Neural cell (in vitro differentiated cells): ENCODE measurements around the gene XXYLT1. TPM values are rescaled to one million over a fixed set of nuclear protein-coding genes. Genes with fewer than 3 reads are reported as not detected.
"Not testable (repeated sequence)": the region's sequence is repeated elsewhere in the genome, so short reads cannot be mapped to it uniquely, and the experiment has no call there.

Experiments used
- H2AFZ ChIP-seq: fragments of 200-600, 300-800 bp; sonication (generic), shearing (Covaris generic); 2 replicates; pipeline ENCODE4 v1.6.0; 2014; ENCODE audit warnings: low read depth, mild to moderate bottlenecking, antibody characterized with exemption, low read length, moderate library complexity
- H3F3A ChIP-seq: fragments of 200-600 bp; shearing (Covaris generic); 2 replicates; pipeline ENCODE4 v1.6.1; 2016; ENCODE audit warnings: mild to moderate bottlenecking, moderate library complexity, mixed read lengths, antibody characterized with exemption, low read length; ENCODE audit not compliant: insufficient read depth, poor library complexity, severe bottlenecking
- H3K27ac ChIP-seq: fragments of 200-600, 300-800 bp; sonication (generic), shearing (Covaris generic); 2 replicates; pipeline ENCODE4 v1.5.1; 2014; ENCODE audit warnings: mild to moderate bottlenecking, low read length, moderate library complexity
- H3K27me3 ChIP-seq: fragments of 300-800, 200-600 bp; sonication (generic), shearing (Covaris generic); 2 replicates; pipeline ENCODE4 v1.6.0; 2014; ENCODE audit warnings: mild to moderate bottlenecking, low read depth, low read length, moderate library complexity; ENCODE audit not compliant: insufficient read depth
- H3K36me3 ChIP-seq: fragments of 300-800, 200-600 bp; sonication (generic), shearing (Covaris generic); 2 replicates; pipeline ENCODE4 v1.5.1; 2014; ENCODE audit warnings: mild to moderate bottlenecking, antibody characterized with exemption, low read length, moderate library complexity; ENCODE audit not compliant: insufficient read depth
- H3K4me2 ChIP-seq: fragments of 300-800, 200-600 bp; sonication (generic), shearing (Covaris generic); 2 replicates; pipeline ENCODE4 v1.6.0; 2014; ENCODE audit warnings: mild to moderate bottlenecking, low read length
- H3K4me3 ChIP-seq: fragments of 300-800, 200-600 bp; sonication (generic), shearing (Covaris generic); 2 replicates; pipeline ENCODE4 v1.5.1; 2014; ENCODE audit warnings: mild to moderate bottlenecking, low read length, moderate library complexity
- H3K79me2 ChIP-seq: fragments of 200-600 bp; shearing (Covaris generic); replicated peaks from 2 replicates; pipeline ENCODE4 v1.6.0; 2014; ENCODE audit warnings: mild to moderate bottlenecking, low read length, moderate library complexity; ENCODE audit not compliant: insufficient read depth
- H3K9ac ChIP-seq: fragments of 300-800, 200-600 bp; sonication (generic), shearing (Covaris generic); 2 replicates; pipeline ENCODE4 v1.6.1; 2016; ENCODE audit warnings: mild to moderate bottlenecking, low read length, mixed read lengths
- H3K9me2 ChIP-seq: fragments of 200-600 bp; shearing (Covaris generic); 2 replicates; pipeline ENCODE4 v1.6.1; 2016; ENCODE audit warnings: mild to moderate bottlenecking, low read length, mixed read lengths; ENCODE audit not compliant: insufficient read depth
- H3K9me3 ChIP-seq: fragments of 200-600, 300-800 bp; sonication (generic), shearing (Covaris generic); 2 replicates; pipeline ENCODE4 v1.6.1; 2016; ENCODE audit warnings: mild to moderate bottlenecking, mixed run types, low read length, moderate library complexity, mixed read lengths
- H4K20me1 ChIP-seq: fragments of 200-600 bp; shearing (Covaris generic); 2 replicates; pipeline ENCODE4 v1.6.1; 2016; ENCODE audit warnings: mild to moderate bottlenecking, mixed run types; ENCODE audit not compliant: insufficient read depth
- CTCF ChIP-seq: fragments of 450-650 bp; IDR thresholded peaks from 2 replicates; pipeline ENCODE4 v1.5.1; 2014; ENCODE audit warnings: antibody characterized with exemption, mild to moderate bottlenecking, moderate library complexity; ENCODE audit not compliant: poor library complexity, severe bottlenecking
- EP300 ChIP-seq: fragments of 450-650 bp; conservative IDR thresholded peaks from 2 replicates; pipeline ENCODE4 v1.6.1; 2014; ENCODE audit warnings: antibody characterized with exemption, mild to moderate bottlenecking, moderate library complexity; ENCODE audit not compliant: poor library complexity, severe bottlenecking
- EZH2 ChIP-seq: fragments of 200-600, 300-800 bp; shearing (Covaris generic), sonication (generic); IDR thresholded peaks from 2 replicates; pipeline ENCODE4 v1.6.1; 2014; ENCODE audit warnings: antibody characterized with exemption, low read length, borderline replicate concordance, mild to moderate bottlenecking; ENCODE audit not compliant: insufficient read depth, poor library complexity, severe bottlenecking
- MXI1 ChIP-seq: fragments of 450-650 bp; conservative IDR thresholded peaks from 2 replicates; pipeline ENCODE4 v1.6.1; 2014; ENCODE audit warnings: antibody characterized with exemption, mild to moderate bottlenecking; ENCODE audit not compliant: poor library complexity, severe bottlenecking
- POLR2AphosphoS5 ChIP-seq: IDR thresholded peaks from 2 replicates; pipeline ENCODE4 v1.6.1; 2012
- RAD21 ChIP-seq: fragments of 450-650 bp; conservative IDR thresholded peaks from 2 replicates; pipeline ENCODE4 v1.6.1; 2014; ENCODE audit warnings: antibody characterized with exemption, mild to moderate bottlenecking, moderate library complexity
- REST ChIP-seq: IDR thresholded peaks from 2 replicates; pipeline ENCODE4 v1.6.1; 2012; ENCODE audit warnings: borderline replicate concordance
- SMC3 ChIP-seq: fragments of 450-650 bp; conservative IDR thresholded peaks from 2 replicates; pipeline ENCODE4 v1.6.1; 2014; ENCODE audit warnings: antibody characterized with exemption, mild to moderate bottlenecking, moderate library complexity; ENCODE audit not compliant: poor library complexity
- TAF1 ChIP-seq: IDR thresholded peaks from 2 replicates; pipeline ENCODE4 v1.6.1; 2012; ENCODE audit warnings: low read depth
- polyA plus RNA-seq: library from polyadenylated mRNA; depleted of rRNA; stranded (reverse); fragments of >200 nt; gene quantifications from 2 replicates; pipeline ENCODE4 v1.2.3, GENCODE V29; 2014

The XXYLT1 gene
- polyA plus RNA-seq, 1 donor from 2014 or later: 25.4 TPM

- H3K27me3 ChIP-seq: no peaks in the 10 kb centered on the region
- H4K20me1 ChIP-seq: no peaks in the 10 kb centered on the region
- H3K4me2 ChIP-seq: no peak overlapping the region
- TF ChIP-seq EZH2: no peak
- no peak for TF ChIP-seq CTCF
- no peak for TF ChIP-seq EP300
- no peak for TF ChIP-seq REST
- no peak for TF ChIP-seq SMC3
- TF ChIP-seq MXI1: no peak
- TF ChIP-seq POLR2AphosphoS5: no peak
- TF ChIP-seq RAD21: no peak
- TF ChIP-seq TAF1: no peak
- no peaks in the 10 kb centered on the region for H3K9me2 ChIP-seq
- H3K9ac ChIP-seq: no peak overlapping the region
- H2AFZ ChIP-seq: no peak overlapping the region
- H3K79me2 ChIP-seq: peaks cover 4% of the 10 kb centered on the region
- peaks cover 6% of the 10 kb centered on the region for H3K9me3 ChIP-seq
- no peak overlapping the region for H3K27ac ChIP-seq
- H3K36me3 ChIP-seq: no peaks in the 10 kb centered on the region
- no peaks in the 10 kb centered on the region for H3F3A ChIP-seq
- no peak overlapping the region for H3K4me3 ChIP-seq
These were observed 82.5 kb downstream of the XXYLT1 start for GRCh38 chr3:195188426-195188927.

- H3K27ac ChIP-seq: no peak overlapping the region
- H3K9ac ChIP-seq: no peak overlapping the region
- H3K4me3 ChIP-seq: no peak overlapping the region
- peaks cover 4% of the 10 kb centered on the region for H3K79me2 ChIP-seq
- no peak for TF ChIP-seq RAD21
- TF ChIP-seq TAF1: no peak
- TF ChIP-seq EP300: no peak
- TF ChIP-seq MXI1: no peak
- no peak for TF ChIP-seq CTCF
- TF ChIP-seq REST: no peak
- TF ChIP-seq SMC3: no peak
- no peak for TF ChIP-seq POLR2AphosphoS5
- TF ChIP-seq EZH2: no peak
- H3K36me3 ChIP-seq: no peaks in the 10 kb centered on the region
- H3K9me3 ChIP-seq: peaks cover 6% of the 10 kb centered on the region
- no peaks in the 10 kb centered on the region for H3K9me2 ChIP-seq
- H4K20me1 ChIP-seq: no peaks in the 10 kb centered on the region
- H2AFZ ChIP-seq: no peak overlapping the region
- no peak overlapping the region for H3K4me2 ChIP-seq
- no peaks in the 10 kb centered on the region for H3K27me3 ChIP-seq
- no peaks in the 10 kb centered on the region for H3F3A ChIP-seq
These were observed 83.1 kb downstream of the XXYLT1 start for GRCh38 chr3:195187609-195188425.

GRCh38 chr3:195186710-195187047 lies 84.3 kb downstream of the XXYLT1 start:
- H3K9me2 ChIP-seq, H3F3A ChIP-seq, H3K79me2 ChIP-seq: not testable (repeated sequence)

More at GRCh38 chr3:195186710-195187047, 84.3 kb downstream of the XXYLT1 start:
- not testable (repeated sequence) for H3K9me3 ChIP-seq, H3K4me2 ChIP-seq, H3K27ac ChIP-seq, H3K4me3 ChIP-seq, H4K20me1 ChIP-seq, H3K9ac ChIP-seq, H3K27me3 ChIP-seq, H3K36me3 ChIP-seq, H2AFZ ChIP-seq
